VCaP (cell line): ENCODE measurements around the gene HMGA1.
"Not testable (repeated sequence)": the region's sequence is repeated elsewhere in the genome, so short reads cannot be mapped to it uniquely, and the experiment has no call there.

Experiments used
- H3K27ac ChIP-seq: fragments of 450-650 bp; 2 replicates; pipeline ENCODE4 v1.5.1; 2017
- CTCF ChIP-seq: fragments of 450-650 bp; conservative IDR thresholded peaks from 2 replicates; pipeline ENCODE4 v1.5.1; 2017; ENCODE audit warnings: mild to moderate bottlenecking, moderate library complexity

HMGA1 gene

GRCh38 chr6:34242252-34243130 is 5.8 kb downstream of the HMGA1 start:
- no peak overlapping the region; the same call in 1 of the 2 replicates for H3K27ac ChIP-seq
- TF ChIP-seq CTCF: no peak

DNA sequence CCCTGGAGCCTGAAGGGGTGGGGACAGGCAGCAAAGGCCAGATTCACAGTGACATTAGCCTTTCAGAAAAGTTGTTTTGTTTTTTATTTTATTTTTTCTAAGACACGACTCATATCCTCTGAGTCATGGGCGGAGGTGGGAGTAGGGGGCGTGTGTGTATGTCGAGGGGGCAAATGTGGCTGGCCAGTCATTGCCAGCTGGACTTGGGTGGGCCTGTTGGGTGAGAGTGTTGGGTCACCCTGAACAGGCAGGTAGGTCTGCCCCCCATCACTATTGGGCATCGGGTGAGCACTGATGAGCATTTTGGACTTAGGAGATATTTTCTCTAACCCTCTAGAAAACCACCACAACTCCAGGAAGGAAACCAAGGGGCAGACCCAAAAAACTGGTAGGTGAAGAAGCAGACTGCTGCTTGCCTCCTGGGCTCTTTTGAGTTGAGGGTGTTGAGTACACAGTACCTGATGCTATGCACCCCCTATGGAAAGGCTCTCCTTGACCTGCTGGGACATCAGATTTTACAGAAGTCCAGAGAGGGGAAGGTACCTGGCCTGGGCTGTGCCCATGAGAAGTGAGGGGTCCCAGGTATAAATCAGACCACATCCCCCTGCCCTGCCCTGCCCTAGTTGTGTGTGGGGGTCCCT is 6.6 kb downstream of the HMGA1 start:
- TF ChIP-seq CTCF: no peak
- peak overlapping the region; percentile 37; the same call in 1 of the 2 replicates for H3K27ac ChIP-seq

DNA sequence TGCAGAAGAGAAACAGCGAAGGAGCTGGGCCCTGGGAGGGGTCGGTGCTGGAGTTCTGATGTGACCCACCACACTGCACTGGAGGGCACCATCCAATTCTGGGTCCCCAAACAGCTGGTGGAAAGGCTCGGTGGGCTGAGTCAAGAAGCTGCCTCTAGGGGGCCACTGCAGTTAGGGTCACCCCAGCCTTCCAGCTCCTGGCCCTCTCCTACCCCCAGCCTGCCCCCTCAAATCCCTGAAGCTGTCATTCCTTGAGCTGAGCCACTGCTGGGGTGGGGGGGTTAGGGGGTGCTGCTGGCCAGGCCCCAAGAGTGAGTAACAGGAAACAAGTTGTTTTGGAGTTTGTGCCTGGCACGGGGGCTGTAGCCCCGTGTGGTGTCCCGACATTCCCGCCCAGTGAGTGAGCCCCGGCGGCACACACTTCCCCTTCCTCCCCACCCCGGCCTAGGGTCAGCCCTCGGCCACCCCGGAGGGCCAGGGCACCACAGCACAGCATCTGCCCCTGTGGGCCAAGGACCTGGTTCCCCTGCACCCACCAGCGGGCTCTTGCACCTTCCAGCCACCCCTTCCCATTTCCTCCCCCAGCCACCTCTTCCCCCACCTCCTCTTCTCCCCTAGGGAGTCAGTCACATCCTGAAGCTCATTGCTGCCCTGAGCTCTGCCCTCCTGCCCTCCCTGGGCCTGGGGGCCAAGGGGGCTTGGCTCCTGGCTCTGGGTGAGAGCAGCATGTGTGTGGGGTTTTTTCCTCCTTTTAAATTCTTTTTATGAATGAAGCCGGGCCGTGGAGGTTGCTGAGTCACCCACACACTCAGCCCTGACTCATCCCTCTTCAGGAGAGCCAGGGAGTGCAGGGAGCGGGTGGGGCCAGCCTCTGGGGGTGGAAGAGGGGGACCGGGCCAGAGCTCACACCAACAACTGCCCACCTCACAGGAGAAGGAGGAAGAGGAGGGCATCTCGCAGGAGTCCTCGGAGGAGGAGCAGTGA is 7.5 kb downstream of the HMGA1 start:
- H3K27ac ChIP-seq: peak overlapping the region; percentile 37; the same call in 1 of the 2 replicates
- TF ChIP-seq CTCF: peak; percentile 40

- H3K27ac ChIP-seq: not testable (repeated sequence)
These were observed 8.5 kb downstream of the HMGA1 start for GRCh38 chr6:34245032-34245760.

DNA sequence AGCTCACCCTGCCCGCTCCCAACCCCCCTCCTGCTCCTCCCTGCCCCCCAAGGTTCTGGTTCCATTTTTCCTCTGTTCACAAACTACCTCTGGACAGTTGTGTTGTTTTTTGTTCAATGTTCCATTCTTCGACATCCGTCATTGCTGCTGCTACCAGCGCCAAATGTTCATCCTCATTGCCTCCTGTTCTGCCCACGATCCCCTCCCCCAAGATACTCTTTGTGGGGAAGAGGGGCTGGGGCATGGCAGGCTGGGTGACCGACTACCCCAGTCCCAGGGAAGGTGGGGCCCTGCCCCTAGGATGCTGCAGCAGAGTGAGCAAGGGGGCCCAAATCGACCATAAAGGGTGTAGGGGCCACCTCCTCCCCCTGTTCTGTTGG is 9.1 kb downstream of the HMGA1 start:
- not testable (repeated sequence) for H3K27ac ChIP-seq

- H3K27ac ChIP-seq: no peak overlapping the region; the same call in 1 of the 2 replicates
These were observed 9.5 kb downstream of the HMGA1 start for GRCh38 chr6:34246249-34246562.

DNA sequence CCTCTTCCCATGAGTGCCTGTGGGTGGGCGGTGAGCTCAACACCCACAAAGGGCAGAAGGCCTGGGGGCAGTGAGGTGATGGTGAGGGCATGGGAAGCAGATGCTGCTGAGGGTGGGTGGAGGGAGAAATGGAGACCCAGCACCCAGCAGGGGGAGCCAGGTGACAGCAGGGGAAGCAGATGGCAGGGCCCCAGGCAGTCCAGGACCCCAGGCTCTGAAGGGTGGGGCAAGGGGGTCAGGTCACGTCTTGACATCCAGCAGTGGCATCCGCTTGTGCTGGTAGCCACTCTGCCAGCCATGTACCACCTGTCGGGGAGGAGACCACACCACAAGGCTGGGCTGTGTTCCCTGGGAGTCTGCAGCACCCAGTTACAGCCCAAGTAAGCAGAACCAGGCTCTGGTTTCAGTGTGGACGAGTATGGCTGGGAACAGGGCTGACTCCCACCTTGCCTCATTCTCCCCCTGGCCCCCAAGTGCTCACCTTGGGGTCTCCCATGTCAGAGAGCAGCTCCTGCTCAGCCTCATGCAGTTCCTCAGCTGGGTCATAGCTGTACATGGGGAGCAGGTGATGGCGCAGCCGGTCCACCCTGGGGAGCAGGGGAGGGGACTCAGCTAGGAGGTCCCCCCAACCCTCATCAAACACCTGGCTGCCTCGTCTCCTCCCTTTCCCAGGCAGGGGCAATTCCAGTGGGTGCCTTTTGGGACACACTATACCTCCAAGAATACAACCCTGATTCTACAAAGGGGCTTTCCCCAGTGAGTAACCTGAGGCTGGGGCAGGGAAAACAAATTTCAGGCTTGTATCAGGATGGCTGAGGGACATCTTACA is 10.1 kb downstream of the HMGA1 start:
- H3K27ac ChIP-seq: peak overlapping the region; percentile 96
- TF ChIP-seq CTCF: peak; percentile 88

More at GRCh38 chr6:34246249-34246562, 9.5 kb downstream of the HMGA1 start:
- TF ChIP-seq CTCF: no peak
